Upper lobe of left lung (tissue), 6 donors: ENCODE results near the gene IP6K3. TPM values are rescaled to one million over a fixed set of nuclear protein-coding genes. Genes with fewer than 3 reads are reported as not detected.

Source experiments
- ATAC-seq, 2 donors: fragments of 200-7000 bp; cut with Tn5 transposase; one replicate each; pipeline ENCODE4 v1.9.1; 2022; ENCODE audit warnings: mild to moderate bottlenecking in 2 of 2, moderate library complexity in 2 of 2; ENCODE audit not compliant: low FRiP score in 2 of 2
- DNase-seq, 2 donors: peaks; one replicate each; pipeline ENCODE4 v3.0.0-alpha.2; 2019 to 2020
- H3K27ac ChIP-seq, 4 donors: fragments of 200-600 bp; sonication (generic); one replicate each; pipeline ENCODE4 v1.5.1; 2016 to 2019
- H3K27me3 ChIP-seq, 4 donors: fragments of 200-600 bp; sonication (generic); one replicate each; pipeline ENCODE4 v1.5.1; 2017 to 2019
- H3K36me3 ChIP-seq, 4 donors: fragments of 200-600 bp; sonication (generic); one replicate each; pipeline ENCODE4 v1.5.1; 2016 to 2019
- H3K4me1 ChIP-seq, 4 donors: fragments of 200-600 bp; sonication (generic); one replicate each; pipeline ENCODE4 v1.5.1; 2018 to 2019
- H3K4me3 ChIP-seq, 4 donors: fragments of 200-600 bp; sonication (generic); one replicate each; pipeline ENCODE4 v1.5.1; 2017 to 2019; ENCODE audit warnings: mild to moderate bottlenecking in 2 of 4, moderate library complexity in 1 of 4
- H3K9me3 ChIP-seq, 4 donors: fragments of 200-600 bp; sonication (generic); one replicate each; pipeline ENCODE4 v1.5.1; 2018 to 2019
- EP300 ChIP-seq, 4 donors: sonication (generic); formaldehyde crosslinking; IDR thresholded peaks; one replicate each; pipeline ENCODE4 v1.5.1; 2017; ENCODE audit warnings: antibody characterized with exemption in 4 of 4, control low read depth in 2 of 4
- POLR2A ChIP-seq, 4 donors: fragments of 450-650 bp; IDR thresholded peaks; one replicate each; pipeline ENCODE4 v1.5.1; 2016 to 2017; ENCODE audit warnings: antibody characterized with exemption in 4 of 4, mild to moderate bottlenecking in 2 of 4
- POLR2AphosphoS5 ChIP-seq, 2 donors: sonication (generic); formaldehyde crosslinking; IDR thresholded peaks; one replicate each; pipeline ENCODE4 v1.5.1; 2017; ENCODE audit warnings: antibody characterized with exemption in 2 of 2
- WGBS, 2 donors: methylation state at CpG; one replicate each; pipeline ENCODE4 v1.1.5; 2017 to 2018; 5-methylcytosine and 5-hydroxymethylcytosine counted together
- total RNA-seq, 6 donors: library from RNA; depleted of rRNA in 4 of 6; stranded (reverse); fragments of >200 nt in 4 of 6; gene quantifications; one replicate each; pipeline versions ENCODE4 v1.1.0 to v1.2.1, GENCODE V29; 2016 to 2021
- TF ChIP-seq, protein P1 (sequence below), 6 experiments: fragments of 450-650 bp in 4 of 6; fragments of 200-600 bp in 2 of 6; sonication (generic) in 2 of 6; IDR thresholded peaks; one replicate each; pipeline ENCODE4 v1.5.1; 2016 to 2019; ENCODE audit warnings: antibody characterized with exemption in 6 of 6
- donor health status: DM: no; HTN: no; CAD: no; lungs with moderate emphysema.
- donor health status: DM: no; HTN: yes; CAD: no; lungs with severe emphysema.

The IP6K3 gene
- total RNA-seq, 6 donors from 2014 or later: 1.9 to 11.5 (median 4.9) TPM

DNA sequence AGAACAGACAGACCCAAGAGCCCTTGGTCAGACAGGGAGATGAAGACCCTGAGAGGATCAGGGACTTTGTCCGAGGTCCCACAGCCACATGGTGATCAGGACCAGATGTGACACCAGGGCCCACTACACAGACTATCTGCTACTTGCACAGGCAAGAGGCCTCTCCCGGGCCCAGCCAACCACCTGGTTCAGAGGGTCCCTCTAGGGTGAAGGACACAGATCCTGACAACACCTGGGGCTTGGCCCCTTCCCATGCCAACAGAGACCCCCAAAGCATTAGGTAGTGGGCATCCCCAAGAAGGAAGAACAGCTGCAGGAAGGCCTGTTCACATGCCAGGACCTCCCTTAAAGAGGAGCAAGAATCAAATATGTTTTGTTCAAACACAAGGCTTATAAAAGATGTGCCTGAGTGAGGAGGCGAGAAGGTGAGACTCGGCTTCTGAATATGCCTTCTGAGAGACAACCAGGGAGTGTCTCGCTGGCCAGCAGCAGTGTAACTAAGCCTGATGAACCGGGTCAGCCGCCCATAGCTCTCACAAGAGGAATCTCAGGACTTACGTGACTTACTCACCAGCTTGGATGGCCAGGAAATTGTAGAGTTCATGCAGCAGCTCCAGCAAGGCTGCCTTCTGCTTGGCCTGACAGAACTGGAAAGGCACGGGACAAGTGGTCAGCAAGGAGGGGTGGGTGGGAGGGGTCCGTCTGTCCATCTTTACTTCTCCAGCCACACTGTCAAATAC lies 37.2 kb upstream of the IP6K3 start:
- Histone ChIP-seq H3K9me3 (no peaks in the 10 kb centered on the region), H3K27me3 (no peaks in the 10 kb centered on the region), H3K4me1 (peaks cover 33 to 52% (median 44%) of the 10 kb centered on the region in 4 donors), H3K36me3 (peaks cover 33 to 74% (median 60%) of the 10 kb centered on the region in 4 donors), H3K4me3 (no peak overlapping the region), H3K27ac (no peak overlapping the region)
- TF ChIP-seq, protein P1, sequence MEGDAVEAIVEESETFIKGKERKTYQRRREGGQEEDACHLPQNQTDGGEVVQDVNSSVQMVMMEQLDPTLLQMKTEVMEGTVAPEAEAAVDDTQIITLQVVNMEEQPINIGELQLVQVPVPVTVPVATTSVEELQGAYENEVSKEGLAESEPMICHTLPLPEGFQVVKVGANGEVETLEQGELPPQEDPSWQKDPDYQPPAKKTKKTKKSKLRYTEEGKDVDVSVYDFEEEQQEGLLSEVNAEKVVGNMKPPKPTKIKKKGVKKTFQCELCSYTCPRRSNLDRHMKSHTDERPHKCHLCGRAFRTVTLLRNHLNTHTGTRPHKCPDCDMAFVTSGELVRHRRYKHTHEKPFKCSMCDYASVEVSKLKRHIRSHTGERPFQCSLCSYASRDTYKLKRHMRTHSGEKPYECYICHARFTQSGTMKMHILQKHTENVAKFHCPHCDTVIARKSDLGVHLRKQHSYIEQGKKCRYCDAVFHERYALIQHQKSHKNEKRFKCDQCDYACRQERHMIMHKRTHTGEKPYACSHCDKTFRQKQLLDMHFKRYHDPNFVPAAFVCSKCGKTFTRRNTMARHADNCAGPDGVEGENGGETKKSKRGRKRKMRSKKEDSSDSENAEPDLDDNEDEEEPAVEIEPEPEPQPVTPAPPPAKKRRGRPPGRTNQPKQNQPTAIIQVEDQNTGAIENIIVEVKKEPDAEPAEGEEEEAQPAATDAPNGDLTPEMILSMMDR (IDR thresholded peaks at IDR 0.05): no peak
- TF ChIP-seq POLR2A (IDR thresholded peaks at IDR 0.05) (no peak), EP300 (IDR thresholded peaks at IDR 0.05) (no peak), POLR2AphosphoS5 (IDR thresholded peaks at IDR 0.05) (no peak)
- ATAC-seq (no peak), DNase-seq (no peak)
- 89 to 93% methylated on average over 8 to 10 of the region's 10 CpGs for WGBS, 2 donors

DNA sequence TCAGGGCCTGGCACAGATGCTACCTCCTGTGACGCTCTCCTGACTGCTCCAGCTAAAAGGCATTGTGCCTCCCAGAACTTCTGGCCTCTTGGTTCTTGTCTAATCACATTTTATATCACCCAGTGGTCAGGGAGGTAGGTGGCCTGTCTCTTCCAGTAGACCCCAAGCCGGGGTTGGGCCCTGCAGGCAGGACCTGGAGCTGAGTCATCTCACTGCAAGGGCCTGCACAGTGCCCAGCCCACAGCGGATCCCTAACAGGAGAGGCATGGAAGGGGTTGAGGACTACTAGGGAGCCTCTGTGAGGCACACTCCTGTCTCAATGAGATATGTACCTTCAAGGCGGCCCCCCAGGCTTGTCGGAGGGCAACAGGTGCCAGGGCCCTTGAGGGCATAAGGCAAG lies 35.9 kb upstream of the IP6K3 start:
- no peak for ATAC-seq
- TF ChIP-seq POLR2AphosphoS5 (IDR thresholded peaks at IDR 0.05): no peak
- TF ChIP-seq POLR2A (IDR thresholded peaks at IDR 0.05): no peak
- TF ChIP-seq, protein P1 (IDR thresholded peaks at IDR 0.05): no peak
- TF ChIP-seq EP300 (IDR thresholded peaks at IDR 0.05): no peak
- H3K27ac ChIP-seq: peak overlapping the region in 1 of 4 donors; percentile 57

DNA sequence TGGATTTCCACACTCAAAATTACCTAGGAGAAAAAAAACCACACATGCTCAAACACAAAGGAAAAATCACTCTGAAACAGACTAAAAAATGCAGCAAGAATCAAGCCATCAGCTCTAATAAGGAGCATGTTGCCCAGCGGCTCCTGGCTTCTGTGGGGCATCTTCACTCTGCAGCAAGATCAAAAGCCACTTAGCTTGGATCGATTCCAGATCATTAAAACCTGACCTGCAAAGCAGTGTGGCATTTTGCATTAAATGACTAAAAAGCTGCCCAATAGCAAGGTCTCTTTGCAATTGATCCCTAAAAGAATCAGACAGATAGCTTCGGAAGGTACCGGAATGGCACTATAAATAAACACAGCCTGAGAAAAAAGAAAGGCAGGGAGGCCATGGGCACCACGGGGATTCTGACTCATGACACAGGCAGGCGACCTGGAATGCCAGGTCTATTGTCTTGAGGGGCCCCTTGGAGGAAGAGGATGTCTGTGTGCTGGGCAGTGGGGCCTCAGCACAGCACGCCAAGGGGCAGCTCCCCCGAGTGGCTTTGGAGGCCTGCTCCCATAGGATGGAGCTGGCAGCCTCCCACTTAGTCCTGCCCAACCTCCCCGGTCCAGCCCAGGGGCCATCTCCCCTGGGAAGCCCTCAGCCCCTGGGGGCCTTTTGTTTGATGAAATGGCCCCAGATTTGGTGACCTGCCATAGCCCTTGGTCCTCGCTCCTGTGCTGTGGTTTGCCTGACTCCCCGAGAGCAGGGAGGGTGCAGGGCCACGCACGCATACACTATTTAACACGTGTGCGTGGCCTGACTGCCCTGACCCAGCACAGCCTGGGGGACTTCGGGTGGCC lies 34.6 kb upstream of the IP6K3 start:
- peak overlapping the region in 2 of 4 donors; percentile 24 to 57 for H3K27ac ChIP-seq
- H3K4me3 ChIP-seq: no peak overlapping the region
- TF ChIP-seq POLR2A (IDR thresholded peaks at IDR 0.05) (no peak), POLR2AphosphoS5 (IDR thresholded peaks at IDR 0.05) (no peak), EP300 (IDR thresholded peaks at IDR 0.05) (no peak)
- TF ChIP-seq, protein P1 (IDR thresholded peaks at IDR 0.05): no peak
- DNase-seq (no peak), ATAC-seq (peak in 1 of 2 donors; percentile 31)
- no peaks in the 10 kb centered on the region for H3K27me3 ChIP-seq
- H3K9me3 ChIP-seq: no peaks in the 10 kb centered on the region
- WGBS, 2 donors: 83% methylated on average over 9 to 16 of the region's 16 CpGs
- peaks cover 58 to 93% (median 86%) of the 10 kb centered on the region in 4 donors for H3K36me3 ChIP-seq
- peaks cover 18 to 36% (median 25%) of the 10 kb centered on the region in 4 donors for H3K4me1 ChIP-seq

More for the DNA sequence above, 35.9 kb upstream of the IP6K3 start:
- DNase-seq: no peak
- H3K4me1 ChIP-seq: peaks cover 30 to 48% (median 37%) of the 10 kb centered on the region in 4 donors
- peaks cover 46 to 88% (median 74%) of the 10 kb centered on the region in 4 donors for H3K36me3 ChIP-seq
- H3K9me3 ChIP-seq: no peaks in the 10 kb centered on the region
- H3K4me3 ChIP-seq: no peak overlapping the region
- WGBS, 2 donors: 100% methylated on average over 4 to 5 of the region's 5 CpGs
- H3K27me3 ChIP-seq: no peaks in the 10 kb centered on the region

DNA sequence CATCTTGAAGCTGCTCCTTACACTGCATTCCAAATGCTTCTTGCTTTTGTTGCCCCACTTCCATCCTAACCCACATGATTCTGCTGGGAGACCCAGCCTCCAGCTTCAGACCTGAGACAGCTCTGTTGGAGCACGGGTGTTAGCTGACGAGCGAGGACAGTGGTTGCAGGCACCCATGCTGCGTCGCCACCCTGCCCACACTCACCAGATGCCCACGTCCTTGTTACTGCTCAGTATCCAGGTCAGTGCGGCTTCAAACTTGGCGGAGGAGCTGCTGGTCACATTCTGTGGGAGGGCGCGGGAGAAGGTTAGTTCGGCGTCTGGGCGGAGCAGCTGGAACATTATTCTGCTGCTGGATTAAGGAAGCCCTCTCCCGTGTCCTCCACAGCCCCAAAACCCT lies 33.2 kb upstream of the IP6K3 start:
- no peaks in the 10 kb centered on the region for H3K9me3 ChIP-seq
- peaks cover 71 to 100% (median 97%) of the 10 kb centered on the region in 4 donors for H3K36me3 ChIP-seq
- H3K4me3 ChIP-seq: no peak overlapping the region
- ATAC-seq (no peak), DNase-seq (no peak)
- no peaks in the 10 kb centered on the region for H3K27me3 ChIP-seq
- WGBS, 2 donors: 94 to 95% methylated on average over 12 to 14 of the region's 14 CpGs
- TF ChIP-seq, protein P1 (IDR thresholded peaks at IDR 0.05): no peak
- TF ChIP-seq POLR2A (IDR thresholded peaks at IDR 0.05) (no peak), EP300 (IDR thresholded peaks at IDR 0.05) (no peak), POLR2AphosphoS5 (IDR thresholded peaks at IDR 0.05) (no peak)
- H3K27ac ChIP-seq: no peak overlapping the region
- peaks cover 3 to 22% (median 11%) of the 10 kb centered on the region in 4 donors for H3K4me1 ChIP-seq
